Cerebellar cortex (tissue), 1 donor: ENCODE data around the gene ETF1.
"Not testable (repeated sequence)": the region's sequence is repeated elsewhere in the genome, so short reads cannot be mapped to it uniquely, and the experiment has no call there.

Experiments
- DNase-seq: peaks from one replicate; pipeline ENCODE4 v3.0.0-alpha.2; 2015; ENCODE audit warnings: low spot score

Gene ETF1

DNA sequence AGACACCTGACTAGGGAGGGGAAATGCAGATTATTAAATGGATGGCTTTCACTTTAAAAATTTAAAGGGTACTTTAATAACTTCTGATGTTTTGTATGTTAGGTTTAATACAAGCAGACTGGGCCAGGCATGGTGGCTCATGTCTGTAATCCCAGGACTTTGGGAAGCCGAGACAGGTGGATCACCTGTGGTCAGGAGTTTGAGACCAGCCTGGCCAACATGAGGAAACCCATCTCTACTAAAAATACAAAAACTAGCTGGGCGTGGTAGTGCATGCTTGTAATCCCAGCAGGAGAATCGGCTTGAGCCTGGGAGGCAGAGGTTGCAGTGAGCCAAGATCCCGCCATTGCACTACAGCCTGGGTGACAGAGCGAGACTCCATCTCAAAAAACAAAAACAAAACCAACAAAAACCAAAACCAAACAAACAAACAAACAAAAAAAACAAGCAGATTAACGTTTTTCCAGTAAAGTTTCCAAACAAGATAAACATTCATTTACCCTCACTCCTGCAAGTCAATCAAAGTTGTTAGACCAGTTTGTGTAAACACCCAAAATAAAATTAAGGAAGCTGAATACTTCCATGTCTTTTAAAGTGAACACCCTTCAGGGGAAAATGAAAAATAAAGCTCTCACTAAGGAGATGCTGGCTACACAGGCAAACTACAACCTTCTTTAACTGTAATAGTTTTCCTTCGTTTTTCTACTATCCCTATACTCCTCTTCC is 14.1 kb downstream of the ETF1 start:
- DNase-seq, result no peak

DNA sequence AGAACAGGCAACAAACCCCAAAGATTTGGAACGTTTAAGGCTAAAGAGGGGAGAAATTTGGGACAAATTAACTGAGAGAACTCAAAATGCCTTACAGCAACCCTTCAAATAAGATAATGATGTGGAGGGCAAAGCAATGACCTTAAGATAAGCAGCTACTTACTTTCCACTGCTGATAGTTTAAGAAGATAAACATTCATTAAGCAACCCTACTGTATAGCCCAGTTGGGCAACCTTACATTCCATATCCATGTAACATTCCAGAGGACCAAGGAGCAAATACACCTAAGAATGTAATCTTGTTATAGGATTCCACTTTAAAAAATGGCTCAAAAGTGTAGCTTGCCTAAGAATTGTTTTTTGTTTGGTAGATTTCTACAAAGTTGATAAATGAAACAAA is 14.8 kb downstream of the ETF1 start:
- no peak for DNase-seq

DNA sequence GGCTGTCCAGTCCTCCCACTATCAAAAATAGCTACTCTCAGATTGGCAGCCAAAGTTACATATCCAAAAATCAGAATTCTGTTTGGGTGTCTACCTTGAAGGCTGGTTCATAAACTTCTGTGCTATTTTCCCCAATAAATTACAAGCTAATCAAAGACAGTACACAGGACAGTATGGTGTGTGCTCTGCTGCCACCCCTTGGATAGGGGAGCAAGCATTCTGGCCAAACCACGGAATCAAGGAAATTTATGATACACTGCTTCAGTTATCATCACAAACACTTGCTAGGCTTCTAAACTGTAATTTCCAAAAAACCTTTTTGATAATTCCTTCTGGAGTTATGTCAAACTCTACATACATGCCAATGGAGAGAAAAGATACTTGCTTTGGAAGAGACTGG is 15.9 kb downstream of the ETF1 start:
- no peak for DNase-seq

DNA sequence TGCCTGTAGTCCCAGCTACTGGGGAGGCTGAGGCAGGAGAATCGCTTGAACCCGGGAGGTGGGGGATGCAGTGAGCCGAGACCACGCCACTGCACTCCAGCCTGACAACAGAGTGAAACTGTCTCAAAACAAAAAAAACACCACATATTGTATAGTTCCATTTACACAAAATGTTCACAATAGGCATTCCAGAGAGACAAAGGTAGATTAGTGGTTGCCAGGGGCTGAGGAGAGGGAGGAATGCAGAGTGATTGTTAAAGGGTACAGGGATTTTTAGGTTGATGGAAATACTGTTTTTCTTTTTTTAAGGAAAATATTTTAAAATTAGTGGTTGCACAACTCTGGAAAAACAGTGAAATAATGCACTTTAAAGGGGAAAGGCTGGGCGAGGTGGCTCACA is 19.6 kb downstream of the ETF1 start:
- DNase-seq, result no peak

DNA sequence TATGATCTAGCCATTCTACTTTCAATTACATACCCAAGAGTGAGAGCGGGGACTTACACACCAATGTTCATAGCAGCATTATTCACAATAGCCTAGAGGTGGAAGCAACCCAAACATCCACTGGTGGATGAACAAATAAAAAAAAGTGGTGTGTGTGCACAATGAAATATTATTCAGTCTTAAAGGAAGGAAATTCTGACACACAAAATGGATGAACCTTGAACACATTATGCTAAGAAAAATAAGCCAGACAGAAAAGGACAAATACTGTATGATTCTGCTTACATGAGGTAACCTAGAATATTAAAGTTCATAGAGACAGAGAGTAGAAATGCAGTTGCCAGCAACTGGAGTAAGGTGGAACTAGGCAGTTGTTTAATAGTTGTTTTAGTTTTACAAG is 22.1 kb downstream of the ETF1 start:
- DNase-seq, result no peak

DNA sequence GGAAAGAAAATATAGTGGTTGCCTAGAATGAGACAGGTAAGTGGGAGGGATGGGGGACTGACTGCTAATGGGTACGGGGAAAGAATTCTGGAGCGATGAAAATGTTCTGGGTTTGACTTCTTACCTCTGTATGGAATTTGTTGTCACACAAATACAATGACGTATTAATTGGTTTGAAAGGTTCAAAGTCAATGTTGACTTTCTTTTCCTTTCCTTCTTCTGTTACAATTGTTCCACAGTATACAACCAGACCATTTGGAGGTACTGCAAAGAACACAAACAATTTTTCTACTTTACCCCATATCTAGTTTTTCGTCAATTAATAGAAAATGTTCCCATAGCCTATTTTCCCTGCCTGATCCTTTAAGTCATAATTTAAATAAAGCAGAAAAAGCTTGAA is 25.6 kb downstream of the ETF1 start:
- DNase-seq, result no peak

DNA sequence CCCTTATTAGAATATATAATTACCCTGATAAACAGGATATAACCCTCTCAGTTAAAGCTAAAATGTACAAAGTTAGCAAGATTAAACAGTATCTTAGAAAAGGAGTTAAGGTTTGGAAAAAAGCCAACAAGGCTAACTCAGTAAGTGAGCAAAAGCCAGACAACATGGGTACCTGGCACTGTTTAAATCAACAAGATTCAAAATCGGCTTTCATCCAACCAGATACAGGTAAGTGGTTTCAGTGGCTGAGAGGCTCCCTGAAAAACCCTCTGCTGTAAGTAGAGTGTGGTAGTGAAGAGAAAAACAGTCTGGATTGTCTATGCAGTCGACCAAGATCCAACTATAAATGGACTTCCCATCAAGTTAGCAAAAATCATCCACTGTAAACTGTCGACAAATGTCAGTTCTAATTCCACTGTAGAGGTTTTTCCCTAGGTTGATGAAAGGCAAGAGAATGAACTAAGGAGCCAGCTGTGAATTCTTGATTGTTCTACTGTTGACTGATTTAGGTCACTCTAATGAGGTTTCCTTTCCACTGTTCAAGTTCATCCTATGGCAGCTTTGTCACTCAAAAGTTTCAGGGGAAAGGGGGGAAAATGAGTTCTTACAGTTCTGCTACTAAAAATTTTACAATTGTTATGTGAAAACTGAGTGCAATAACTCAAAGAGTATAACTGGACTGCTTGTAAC is 27.3 kb downstream of the ETF1 start:
- no peak for DNase-seq

DNA sequence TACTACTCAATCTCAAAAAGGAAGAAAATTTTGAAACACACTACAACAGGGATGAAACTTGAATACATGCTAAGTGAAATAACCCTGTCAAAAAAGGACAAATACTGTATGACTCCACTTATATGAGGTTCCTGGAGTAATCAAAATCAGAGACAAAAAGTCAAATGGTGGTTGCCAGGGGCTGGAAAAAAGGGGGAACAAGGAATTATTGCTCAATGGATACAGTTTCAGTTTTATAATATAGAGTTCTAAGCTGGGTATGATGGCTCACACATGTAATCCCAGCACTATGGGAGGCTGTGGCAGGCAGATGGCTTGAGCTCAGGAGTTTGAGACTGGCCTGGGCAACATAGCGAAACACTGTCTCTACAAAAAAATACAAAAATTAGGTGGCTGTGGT is 29.0 kb downstream of the ETF1 start:
- no peak for DNase-seq

DNA sequence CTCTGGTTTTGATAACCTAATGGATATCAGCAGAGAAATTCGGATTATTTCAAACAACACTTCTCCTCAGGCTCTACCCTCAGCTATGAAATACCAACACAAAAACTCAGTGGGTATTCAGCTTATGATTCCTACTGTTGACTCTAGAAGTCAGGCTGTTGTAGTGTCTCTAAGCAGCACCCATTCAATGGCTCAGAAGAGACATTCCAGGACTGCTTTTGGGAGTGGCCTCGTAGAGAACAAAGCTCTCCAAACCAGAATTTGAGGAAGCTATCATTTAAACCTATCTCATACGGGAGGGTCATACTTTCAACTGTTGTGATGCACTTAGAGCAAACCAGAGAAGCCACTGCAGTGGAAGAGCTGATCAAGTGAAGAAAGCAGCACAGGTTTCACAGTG is 34.1 kb downstream of the ETF1 start:
- DNase-seq, result no peak

DNA sequence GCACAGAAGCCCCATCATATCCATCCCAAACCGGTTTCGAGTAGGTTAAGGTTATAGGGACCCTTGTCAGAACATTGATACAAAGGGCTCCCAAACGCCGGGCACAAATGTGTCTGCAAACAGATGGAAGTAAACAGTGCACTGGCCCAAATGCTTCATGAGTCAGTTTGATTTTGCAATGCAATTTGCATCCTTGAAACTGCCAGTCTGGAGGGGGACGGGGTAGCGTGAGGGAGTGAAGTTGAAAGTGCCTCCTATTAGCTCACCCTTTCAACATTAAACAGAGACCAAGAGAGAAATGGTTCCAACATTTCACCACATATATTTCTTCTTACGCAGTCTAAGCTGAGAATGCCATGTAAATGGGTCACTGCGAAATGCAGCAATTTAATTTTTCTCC is 35.6 kb downstream of the ETF1 start:
- DNase-seq, result not testable (repeated sequence)

DNA sequence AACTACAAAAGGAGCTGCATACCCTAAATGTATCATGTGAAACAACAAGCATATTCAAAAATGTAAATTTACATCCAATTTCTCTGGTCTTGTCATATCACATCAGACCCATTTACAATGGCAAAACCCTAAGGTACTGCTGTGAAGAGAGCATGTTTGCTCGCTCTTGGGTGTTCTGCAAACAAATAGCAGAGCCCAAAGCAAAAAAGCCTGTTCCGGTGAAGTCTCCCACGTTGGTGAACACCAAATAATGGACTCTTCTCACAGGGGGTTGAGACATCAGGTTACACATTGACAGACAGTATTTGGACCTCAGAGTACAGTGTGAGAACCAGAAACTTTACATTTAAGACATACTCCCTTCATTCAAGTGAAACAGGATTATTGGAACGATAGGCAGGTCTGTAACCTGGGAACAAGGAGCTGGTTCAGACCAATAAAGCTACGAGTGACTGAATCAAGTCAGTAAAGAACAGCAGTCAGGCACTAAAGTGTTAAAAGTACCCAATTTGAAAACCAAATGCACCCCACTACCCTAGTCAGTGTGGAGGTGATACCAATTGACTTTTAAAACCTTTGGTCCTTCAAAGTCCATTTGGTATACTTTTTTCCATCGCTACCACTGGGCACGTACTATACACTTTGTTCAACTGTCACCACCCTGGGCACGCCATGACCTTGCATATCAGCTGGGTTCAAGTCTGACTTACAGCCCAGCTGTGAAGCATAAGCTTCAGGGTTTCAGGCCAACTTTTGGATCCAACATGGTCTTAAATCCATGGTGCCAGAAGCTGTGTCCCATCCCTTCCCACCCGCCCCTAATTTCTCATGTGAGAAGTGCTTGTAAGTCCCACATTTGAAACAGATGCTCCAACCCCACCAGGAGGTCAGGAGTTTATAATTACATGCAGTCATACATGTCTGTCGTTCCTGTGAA is 36.4 kb downstream of the ETF1 start:
- no peak for DNase-seq

DNA sequence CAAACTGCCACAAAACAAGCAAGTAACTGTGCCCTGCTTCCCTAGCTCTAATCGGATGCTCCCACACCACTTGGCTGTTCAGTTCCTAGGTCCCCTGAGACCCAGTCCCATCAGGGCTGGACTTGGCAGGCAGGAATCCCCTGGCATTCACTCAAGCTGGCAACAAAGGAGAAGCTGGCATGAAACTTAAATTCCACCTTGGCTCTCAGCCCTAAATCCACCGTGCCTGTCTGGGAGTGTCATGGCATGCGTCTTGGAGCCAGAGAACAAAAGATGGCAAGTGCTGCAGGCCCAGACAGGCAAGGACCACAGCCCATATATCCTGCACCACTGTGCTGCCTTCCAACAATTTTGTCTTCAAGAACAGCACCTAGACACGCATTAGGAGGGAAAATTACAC is 38.2 kb downstream of the ETF1 start:
- peak; percentile 35 for DNase-seq

DNA sequence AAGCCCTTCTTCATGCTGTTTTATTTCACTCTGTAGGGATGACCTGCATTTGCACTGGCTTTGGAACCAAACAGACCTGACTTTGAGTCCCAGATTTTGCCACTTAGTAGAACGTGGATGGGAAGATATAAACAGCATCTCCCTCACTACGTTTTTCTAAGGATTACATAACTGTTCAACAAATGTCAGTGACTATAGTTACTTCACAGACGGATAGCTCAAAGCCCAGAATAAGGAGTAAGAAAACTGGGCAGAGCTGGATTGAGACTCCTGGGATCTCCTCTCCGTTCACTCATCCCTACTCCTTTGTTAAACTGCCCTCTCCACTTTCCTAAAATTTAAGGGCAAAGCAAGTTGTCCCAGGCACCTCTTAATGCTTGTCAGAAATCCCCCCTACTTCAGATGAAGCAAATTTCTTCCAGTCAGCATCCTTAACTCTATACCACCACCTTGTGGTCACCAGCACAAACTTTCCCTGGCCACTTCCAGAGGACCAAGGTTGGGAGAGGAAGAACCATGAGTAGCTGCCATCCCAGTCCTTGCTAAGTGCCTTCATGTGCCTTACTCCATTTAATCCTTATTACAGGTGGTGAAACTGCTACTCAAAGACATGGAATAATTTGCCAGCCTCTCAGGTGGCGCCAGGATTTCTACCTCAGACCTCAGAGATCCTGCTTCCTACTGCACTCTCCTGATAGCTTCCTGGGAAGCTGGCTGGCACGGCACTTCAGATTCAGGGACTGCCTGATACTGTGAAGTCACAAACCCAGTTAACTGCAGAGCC is 39.4 kb downstream of the ETF1 start:
- peak; percentile 90 for DNase-seq

DNA sequence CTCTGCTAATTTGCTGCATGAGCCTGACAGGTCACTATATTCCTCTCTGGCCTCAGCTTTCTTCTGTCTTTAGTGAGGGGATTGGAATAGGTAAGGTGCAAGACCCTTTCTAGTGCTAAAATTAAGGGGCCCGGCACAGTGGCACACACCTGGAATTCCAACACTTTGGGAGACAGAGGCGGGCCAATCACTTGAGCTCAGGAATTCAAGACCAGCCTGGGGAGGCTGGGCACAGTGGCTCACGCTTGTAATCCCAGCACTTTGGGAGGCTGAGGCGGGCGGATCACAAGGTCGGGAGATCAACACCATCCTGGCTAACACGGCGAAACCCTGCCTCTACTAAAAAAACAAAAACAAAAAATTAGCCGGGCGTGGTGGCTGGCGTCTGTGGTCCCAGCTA is 40.5 kb downstream of the ETF1 start:
- no peak for DNase-seq

DNA sequence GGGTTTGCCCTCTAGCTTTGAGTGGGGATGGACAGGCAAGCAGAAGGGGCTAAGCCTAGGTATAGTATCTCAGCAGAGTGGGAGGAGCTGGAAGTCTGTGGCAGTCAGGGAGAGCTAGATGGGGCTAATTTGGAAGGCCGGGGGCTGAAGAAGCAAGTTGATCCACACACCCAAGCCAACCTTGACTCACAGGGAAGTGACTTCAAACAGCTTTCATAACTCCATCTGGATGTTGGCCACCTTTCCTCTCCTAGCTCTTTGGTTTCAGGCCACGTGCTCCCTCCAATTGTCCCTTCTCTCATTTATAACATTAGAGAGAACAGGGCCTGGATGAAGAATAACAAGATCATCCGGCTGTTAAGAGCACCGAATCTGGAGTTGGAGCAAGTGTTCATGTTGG is 40.9 kb downstream of the ETF1 start:
- no peak for DNase-seq

DNA sequence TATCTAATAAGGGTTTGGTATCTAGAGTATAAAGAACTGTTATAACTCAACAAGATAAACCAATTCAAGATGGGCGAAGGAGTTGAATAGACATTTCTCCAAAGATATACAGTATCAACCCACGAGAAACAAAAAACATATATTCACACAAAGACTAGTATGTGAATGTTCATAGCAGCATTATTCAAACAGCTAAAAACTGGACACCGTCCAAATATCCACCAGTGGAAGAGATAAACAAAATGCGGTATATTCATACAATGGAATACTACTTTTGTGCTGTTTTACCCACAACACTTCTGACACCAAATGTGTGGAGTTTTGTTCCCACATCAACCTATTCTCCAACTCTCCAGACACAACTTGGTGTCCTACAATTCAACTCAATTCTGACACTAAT is 44.7 kb downstream of the ETF1 start:
- DNase-seq, result no peak

DNA sequence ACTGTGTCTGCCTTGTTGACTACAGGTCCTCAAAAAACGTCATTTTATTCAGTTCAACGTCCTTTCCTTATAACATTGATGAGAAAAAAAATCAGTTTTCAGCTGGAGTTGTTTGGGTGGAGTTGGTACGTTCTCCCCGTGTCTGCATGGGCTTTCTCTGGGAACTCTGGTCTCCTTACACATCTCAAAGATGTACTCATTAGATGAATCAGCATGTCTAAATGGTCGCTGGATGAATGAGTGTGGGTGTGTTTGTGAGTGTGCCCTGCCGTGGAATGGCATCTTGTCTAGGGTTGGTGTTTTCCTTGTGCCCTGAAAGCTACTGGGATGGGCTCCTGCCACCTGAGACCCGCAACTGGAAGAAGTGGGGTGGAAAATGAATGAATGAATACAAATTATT is 47.7 kb downstream of the ETF1 start:
- no peak for DNase-seq

DNA sequence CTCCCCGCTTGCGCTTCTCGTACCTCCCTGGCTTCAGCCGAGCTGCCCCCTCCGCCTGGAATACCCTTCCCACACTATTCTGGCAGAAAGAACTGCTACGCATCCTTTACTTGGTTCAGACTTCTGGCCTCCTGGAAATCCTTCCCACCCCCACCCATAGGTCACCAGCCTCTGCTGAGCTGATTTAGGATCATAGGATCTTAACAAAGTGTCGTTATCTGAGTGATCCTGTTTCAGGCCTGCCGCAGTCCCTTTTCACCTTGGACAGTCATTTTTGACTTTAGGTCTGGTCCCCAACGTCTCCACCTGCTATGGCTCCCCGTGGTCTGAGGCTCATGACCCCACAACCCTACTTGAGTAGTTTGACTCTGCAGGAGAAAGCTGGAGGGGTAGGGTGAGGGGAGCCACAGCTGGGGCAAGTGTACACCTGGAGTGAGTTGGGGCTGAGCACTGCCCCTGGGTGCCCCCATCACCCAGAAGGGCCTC is 50.4 kb downstream of the ETF1 start:
- DNase-seq, result no peak

DNA sequence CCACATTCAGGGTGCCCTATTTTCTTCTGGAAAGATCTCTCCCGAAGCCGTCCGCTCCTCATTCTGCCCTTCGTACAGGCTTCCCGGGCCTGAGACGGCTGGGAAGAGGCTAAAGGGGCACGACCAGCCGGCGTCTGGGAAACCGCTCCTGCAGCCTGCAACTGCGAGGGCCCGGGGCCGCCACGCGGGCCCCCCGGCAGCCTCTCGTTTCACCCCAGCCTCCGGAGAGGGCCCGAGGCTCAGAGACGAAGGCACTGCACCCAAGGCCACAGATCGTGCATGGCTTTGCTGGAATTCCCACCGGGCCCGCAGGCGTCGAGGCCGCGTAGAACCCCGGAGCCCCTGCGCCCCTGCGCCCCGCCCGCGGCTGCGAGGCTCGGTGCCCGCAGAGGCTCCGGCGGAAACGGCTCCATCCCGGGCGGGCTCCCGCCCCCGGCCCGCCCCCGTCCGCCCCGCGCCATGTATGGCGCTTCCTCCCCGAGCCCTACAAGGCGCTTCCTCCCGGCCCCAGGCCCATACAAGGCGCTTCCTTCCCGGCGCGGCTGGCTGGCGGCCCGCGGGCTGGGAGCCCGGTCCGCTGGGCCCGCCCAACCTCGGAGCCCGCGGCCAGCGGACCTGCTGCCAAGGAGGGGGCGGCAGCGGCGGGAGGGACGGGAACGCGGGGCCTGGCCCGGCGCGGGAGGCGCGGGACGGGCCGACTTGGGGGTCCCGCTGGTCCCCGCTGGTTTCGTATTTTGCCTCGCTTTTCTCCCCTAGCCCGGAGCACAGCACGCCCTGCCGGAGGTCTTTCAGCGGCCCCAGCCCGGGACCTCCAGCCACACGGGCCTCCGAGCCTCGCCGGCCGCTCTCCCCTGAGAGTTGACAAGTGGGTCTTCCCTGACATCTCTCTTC is 51.1 kb downstream of the ETF1 start:
- peak; percentile 92 for DNase-seq

DNA sequence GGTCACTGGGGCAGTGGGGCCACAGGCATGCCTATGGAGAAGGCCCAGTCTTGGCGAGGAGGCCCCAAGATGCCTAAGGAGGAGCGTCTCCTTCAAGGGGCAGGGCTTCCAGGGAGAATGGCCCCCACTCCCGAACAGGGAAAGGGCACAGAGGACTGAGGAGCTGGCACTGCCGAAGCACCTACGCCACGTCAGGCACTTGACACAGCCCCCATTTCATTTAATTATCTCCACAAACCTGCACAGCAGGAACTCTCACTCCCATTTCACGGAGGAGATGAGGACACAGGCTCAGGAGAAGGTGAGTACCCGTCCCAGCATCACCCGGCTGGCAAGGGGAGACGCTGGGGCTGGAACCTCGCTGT is 51.8 kb downstream of the ETF1 start:
- DNase-seq, result no peak
